Tibial nerve (tissue), 4 donors: ENCODE measurements around the gene POU2F2.

Experiments used
- EP300 ChIP-seq, 2 donors: sonication (generic); formaldehyde crosslinking; IDR thresholded peaks; one replicate each; pipeline ENCODE4 v1.6.1; 2017; ENCODE audit warnings: antibody characterized with exemption in 2 of 2, mild to moderate bottlenecking in 1 of 2
- POLR2A ChIP-seq, 2 donors: fragments of 450-650 bp; IDR thresholded peaks; one replicate each; pipeline ENCODE4 v1.6.1; 2017; ENCODE audit warnings: antibody characterized with exemption in 2 of 2, mild to moderate bottlenecking in 2 of 2, moderate library complexity in 2 of 2
- TF ChIP-seq, protein P1 (sequence below), 5 experiments: fragments of 200-600 bp in 3 of 5; fragments of 450-650 bp in 2 of 5; sonication (generic) in 3 of 5; IDR thresholded peaks; one replicate each; pipeline ENCODE4 v1.5.1; 2016 to 2019; ENCODE audit warnings: antibody characterized with exemption in 5 of 5, mild to moderate bottlenecking in 3 of 5, moderate library complexity in 2 of 5

DNA sequence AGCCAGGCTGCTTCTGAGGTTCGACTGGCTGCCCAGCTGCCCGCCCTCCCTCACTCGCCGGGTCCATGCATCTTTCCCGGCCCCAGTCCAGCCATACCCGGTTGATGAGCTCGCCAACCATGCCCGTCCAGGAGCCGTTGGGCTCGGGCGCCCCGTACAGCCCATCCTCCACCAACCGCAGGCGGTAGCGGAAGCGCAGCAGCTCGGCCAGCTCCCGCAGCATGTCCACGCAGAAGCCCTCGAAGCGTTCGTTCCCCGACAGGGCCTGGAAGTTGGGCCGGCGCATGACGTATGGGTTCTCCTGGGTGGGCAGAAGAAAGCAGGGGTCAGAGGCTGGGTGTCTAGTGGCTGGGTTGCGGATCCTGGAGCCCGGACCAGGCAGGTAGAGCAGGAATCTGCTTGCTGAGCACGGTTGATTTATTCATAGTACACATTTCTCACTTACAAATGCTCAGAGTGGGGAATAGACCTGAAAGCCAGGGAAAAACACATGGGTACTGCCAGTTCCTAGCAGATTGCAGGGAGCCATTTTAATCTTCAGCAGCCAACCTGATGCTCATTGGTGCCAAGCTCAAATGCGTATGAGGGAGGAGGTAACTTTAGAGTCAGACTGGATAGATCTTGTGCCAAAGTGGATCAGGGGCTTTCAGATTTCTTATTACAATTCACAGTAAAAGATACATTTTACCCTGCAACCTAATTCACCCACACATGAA, 89.6 kb downstream of the POU2F2 start:
- TF ChIP-seq POLR2A (IDR thresholded peaks at IDR 0.05), result no peak
- TF ChIP-seq EP300 (IDR thresholded peaks at IDR 0.05), result no peak
- TF ChIP-seq, protein P1, sequence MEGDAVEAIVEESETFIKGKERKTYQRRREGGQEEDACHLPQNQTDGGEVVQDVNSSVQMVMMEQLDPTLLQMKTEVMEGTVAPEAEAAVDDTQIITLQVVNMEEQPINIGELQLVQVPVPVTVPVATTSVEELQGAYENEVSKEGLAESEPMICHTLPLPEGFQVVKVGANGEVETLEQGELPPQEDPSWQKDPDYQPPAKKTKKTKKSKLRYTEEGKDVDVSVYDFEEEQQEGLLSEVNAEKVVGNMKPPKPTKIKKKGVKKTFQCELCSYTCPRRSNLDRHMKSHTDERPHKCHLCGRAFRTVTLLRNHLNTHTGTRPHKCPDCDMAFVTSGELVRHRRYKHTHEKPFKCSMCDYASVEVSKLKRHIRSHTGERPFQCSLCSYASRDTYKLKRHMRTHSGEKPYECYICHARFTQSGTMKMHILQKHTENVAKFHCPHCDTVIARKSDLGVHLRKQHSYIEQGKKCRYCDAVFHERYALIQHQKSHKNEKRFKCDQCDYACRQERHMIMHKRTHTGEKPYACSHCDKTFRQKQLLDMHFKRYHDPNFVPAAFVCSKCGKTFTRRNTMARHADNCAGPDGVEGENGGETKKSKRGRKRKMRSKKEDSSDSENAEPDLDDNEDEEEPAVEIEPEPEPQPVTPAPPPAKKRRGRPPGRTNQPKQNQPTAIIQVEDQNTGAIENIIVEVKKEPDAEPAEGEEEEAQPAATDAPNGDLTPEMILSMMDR (IDR thresholded peaks at IDR 0.05), result no peak
